GM19324 (cell line): ENCODE measurements around the gene KIAA1328.

ENCODE experiments used
- ATAC-seq: cut with Tn5 transposase; IDR thresholded peaks from one replicate; pipeline ENCODE4 v1.9.1; 2021; ENCODE audit warnings: mild to moderate bottlenecking, moderate library complexity; ENCODE audit not compliant: unreplicated experiment, low FRiP score

The KIAA1328 gene

DNA sequence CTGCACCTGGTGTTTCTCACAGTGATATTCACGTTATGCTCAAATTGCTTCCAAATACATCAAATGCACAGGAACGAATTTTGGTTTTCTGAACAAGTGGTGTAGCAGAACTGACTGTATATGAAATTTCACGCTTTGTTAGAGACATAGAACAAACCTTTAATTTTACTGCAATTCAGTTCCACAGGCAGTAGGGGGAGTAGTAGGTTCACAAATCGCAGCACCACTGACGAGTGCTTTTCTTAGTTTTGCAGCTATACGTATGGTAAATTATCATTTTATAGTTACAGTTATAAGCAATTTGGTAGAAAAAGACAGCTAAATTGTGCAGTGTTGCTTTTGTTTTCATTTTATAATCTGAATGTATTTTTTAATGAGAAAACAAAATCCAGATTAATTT lies 113.3 kb downstream of the KIAA1328 start:
- ATAC-seq, result no peak

DNA sequence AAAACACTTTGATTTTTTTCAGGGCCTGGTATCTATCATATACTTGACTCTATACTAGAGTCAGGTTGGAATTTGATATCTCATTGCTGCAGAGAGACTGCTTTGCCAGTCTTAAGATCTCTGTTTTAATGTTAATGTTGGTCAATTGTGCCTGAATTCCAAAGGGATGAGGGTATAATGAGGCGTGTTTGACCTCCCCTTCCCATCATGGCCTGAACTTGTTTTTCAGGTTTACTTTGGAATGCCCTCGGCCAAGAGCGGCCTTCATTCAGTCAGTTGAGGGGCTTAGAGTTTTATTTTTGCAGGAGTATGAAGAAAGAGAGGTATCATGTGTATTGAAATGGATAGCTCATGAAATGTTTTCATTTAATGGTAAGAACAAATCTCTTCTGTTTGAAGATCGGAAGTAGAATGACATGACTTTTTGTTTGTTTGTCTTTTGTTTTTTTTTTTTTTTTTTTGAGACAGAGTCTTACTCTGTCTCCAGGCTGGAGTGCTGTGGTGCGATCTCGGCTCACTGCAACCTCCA lies 119.0 kb downstream of the KIAA1328 start:
- ATAC-seq, result no peak

DNA sequence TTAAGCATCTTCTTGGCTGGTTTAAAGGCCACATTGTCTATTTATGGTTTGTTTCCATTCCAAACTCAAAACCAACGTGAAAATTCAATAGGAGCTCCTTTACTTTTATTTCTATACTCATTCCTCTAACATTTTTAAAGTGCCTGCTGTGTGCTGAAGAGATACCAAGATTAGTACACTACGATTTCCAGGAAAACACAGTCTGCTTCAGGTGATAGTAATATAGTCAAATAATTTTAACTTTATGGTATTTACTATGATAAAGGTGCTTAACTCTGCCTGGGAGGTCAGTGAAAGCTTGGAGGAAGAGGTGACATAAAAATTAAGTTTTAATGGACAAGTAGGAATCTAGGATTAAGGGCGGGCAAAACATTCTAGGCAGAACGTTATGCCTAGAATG lies 121.4 kb downstream of the KIAA1328 start:
- no peak for ATAC-seq

DNA sequence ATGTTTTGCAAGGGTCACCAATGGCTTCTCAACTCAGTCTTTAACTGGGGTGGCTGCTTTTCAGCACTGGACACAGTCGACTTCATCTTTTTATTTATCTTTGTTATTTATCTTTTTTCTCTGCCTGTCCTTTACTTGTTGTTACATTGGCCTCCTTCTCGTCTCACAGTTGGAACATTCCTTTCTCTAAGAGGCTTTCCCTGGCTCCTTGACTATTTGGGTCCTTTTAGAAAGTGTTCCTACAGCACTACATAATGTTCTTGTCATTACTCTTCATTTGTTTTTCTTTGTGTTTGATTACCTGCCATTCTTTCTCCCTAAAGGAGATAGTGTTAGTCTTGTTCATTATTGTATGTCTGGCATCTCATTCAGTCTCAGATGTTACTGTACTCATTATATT lies 122.0 kb downstream of the KIAA1328 start:
- ATAC-seq, result no peak

DNA sequence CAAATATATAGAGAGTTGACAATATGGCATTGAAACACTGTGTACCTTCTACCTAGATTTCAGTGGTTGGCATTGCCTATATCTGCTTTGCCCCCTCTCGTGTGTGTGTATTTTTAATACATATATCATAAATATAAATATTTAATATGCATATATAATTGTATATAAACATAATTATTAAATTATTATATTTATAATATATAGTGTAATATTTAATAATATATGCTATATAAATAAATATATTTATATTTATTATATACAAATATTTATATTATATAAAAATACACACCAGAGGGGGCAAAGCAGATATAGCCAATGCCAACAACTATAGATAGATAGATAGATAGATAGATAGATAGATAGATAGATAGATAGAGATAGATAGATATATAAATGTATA lies 124.1 kb downstream of the KIAA1328 start:
- ATAC-seq, result no peak

DNA sequence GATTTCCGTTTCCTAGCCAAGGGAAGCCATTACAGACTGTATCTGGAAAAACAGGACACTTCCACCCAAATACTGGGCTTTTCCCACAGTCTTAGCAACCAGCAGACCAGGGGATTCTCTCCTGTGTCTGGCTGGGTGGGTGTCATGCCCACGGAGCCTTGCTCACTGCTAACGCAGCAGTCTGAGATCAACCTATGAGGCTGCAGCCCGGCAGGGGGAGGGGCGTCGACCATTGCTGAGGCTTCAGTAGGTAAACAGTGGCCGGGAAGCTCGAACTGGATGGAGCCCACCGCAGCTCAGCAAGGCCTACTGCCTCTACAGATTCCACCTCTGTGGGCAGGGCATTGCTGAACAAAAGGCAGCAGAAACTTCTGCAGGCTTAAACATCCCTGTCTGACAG lies 131.1 kb downstream of the KIAA1328 start:
- ATAC-seq, result no peak

DNA sequence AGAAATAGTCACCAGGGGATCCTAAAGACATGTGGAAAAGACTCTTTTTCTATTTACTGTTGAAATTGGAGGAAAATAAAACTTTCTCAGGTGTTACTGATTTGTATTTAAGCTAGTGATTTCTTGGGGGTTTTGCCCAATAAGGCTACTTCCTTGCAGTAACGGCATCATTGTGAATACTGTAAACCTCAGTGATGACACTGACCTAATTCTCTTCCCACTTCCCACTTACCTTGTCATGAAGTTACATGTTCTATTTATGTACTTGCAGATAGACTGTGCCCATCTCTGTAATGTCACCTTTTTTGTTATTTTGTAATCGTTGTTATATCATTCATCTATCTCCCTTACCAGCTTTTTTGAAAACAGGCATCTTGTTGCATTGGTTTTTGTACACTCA lies 134.5 kb downstream of the KIAA1328 start:
- ATAC-seq, result no peak

DNA sequence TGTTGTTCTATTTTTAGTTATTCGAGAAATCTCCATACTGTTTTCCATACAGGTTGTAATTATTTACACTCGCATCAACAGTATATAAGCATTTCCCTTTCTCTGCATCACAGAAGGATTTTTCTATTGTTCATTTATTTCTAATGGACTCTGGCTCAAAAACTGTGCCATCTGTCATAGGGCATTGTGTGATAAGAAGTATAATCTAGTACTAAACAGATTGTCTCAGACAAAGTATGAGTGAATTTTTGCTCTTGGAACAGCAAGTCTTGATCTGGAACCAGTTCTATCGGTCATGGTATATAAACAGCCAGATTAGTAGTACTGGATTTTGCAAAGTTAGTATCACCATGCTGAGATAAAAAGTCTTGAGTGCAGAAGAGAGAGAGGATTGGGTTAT lies 145.8 kb downstream of the KIAA1328 start:
- no peak for ATAC-seq

DNA sequence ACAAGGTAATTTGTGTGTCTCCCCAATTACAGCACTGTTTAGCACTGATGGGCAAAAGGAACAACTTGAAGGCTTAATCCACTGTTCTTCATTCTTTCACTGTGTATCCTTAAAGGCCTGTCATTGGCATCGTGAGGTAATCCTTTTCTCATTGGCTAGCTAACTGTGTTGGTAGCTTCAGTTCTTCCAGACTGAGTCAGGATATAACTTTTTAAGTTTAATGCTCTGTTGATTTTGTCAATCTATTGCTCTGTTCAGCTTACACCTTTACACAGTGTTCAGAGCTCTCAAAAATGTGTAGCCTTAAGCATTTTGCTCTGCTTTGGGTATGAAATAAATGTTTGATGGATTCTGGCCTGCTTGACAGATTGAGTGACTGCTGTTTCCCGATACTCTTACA lies 148.2 kb downstream of the KIAA1328 start:
- ATAC-seq, result no peak

DNA sequence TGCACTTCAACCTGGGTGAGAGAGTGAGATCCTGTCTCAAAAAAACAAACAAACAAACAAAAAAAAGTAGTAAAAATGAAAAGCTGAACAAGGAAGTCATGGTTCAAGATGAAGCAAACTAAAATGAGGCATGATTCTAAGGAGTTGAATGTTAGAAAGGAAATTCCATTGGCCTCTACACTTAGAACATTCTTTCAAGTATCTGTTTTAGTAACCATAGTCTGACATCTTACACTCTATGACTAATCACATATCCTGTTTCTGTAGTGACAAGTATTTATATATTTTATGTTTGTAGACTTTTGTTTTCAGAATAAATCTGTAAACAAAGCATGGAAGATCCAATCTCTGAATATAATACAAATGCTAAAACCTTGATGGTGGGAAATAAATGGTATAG lies 164.1 kb downstream of the KIAA1328 start:
- no peak for ATAC-seq

DNA sequence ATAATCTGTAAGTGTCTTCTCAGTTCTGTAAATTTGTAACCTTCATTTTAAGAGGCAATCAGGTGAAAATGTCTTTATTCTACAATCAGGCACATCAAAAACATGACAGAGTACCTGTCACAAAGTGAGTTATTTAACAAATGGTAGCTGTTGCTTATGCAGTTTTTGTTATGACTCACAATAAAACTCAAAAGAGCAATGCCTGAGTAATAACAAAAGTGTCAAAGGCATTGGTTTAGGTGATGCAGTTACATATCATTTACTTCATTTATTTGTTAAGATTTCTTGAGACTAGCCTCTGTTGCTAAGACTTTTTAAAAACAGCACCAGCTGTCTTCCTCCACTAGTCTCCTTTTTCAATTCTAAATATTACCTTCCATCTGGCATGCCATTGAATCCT lies 177.8 kb downstream of the KIAA1328 start:
- no peak for ATAC-seq

DNA sequence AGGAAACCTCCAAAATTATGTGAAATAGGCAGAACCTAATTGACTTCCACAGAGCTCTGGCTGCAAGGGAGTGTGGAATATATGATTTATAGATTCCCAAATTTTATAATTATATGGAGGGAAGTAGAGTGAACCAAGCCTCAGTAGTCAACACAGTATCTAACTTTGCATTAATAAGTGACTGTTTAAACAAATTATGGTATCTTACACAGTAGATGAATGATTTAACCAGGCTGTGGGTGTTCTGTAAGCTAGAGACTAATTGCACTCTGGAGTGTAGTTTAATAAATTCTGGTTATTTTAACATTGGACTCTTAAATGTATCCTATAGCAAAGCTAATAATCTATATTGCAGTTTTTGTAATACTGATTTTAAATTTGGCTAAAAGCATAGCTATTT lies 183.5 kb downstream of the KIAA1328 start:
- no peak for ATAC-seq

DNA sequence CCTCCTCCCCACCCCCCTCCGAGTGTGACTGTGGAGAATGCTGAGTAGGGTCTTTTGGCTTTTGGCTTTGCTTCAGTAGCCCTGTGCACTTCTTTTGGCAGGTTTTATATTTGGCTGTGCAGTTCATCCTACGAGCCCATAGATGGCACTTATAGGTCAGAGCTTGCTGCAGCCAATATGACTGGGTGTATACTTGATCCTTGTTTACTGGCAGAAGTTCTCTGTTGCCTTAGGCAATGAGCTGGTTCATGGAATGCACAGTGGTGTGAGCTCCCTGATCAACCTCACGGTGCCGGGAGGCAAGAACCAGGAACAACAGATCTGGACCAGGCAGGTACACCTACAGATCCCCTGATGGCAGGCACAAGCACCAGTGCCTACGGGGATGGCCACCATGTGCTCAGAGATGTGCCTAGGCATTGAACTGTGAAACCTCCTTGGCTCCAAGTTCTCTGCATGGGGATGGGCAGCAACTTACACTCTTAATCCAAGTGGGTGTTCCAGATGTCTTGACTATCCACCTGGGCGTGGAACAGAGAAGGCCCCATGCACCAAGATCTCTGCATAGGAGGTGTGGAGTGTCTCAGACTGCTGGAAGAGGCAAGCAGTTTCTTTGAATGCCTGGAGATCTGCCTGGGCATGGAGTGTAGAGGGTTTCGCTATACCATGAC lies 190.4 kb downstream of the KIAA1328 start:
- no peak for ATAC-seq

DNA sequence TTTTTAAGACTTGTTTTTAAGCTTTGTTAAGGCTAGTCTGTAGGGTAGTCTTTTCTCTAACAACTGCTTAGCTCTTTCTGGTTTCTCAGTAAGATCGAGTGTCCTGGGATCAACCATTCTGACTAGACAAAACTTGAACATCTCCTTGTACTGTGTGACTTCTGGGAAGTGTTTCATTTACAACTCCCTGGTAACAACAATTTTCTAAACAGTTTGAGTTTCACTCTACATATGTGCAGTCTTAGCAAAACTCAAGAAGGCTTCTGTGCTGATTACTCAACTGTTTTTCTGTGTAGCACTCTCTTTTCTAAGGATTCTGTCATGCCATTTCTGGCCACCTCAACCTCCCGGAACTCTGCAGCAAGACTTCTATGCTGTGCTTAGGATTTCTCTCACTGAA lies 204.5 kb downstream of the KIAA1328 start:
- no peak for ATAC-seq

DNA sequence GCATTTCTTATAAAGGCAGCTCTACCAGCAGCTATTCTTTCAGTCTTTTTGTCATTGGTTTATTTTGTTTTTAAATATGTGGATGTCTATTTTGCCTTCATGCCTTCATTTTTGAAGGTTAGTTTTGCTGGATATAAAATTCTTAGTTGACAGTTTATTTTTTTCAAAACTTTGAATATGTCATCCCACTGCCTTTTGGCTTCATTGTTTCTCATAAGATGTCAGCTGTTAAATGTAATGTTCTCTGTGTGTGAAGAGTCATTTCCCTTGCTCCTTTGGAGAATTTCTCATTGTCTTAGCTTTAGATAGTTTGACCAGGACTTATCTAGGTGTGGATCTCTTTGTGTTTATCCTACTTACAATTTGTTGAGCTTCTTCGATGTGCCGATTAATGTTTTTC lies 213.5 kb downstream of the KIAA1328 start:
- no peak for ATAC-seq

DNA sequence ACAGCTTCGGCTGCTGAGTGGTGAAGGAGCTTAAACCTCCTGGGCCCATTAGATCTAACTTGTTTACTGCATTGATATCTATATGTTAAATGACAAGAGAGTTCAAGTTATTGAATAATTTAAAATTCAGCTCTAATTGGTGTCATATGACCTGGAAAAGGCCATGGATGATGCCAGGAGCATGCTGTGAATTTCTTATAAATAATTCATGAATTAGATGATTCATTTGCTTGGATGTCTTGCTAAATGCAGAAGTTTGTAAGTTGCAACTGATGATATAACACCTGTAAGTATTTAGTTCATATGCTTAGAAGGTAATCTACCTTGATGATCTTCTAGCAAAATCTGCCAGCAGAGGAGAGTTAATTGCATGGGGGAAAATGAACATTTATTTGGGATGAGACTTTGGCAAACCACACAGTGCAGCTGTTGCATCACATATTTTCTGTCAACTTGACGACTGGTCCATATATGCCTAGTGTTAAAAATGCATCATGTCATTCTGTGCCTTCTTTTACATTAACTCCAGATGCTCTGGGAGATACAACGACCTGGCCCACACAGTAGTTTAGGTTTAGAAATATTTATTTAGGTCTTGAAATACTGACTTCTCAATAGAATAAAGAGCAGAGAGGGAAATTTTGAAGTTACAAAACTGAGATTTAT lies 226.3 kb downstream of the KIAA1328 start:
- no peak for ATAC-seq

DNA sequence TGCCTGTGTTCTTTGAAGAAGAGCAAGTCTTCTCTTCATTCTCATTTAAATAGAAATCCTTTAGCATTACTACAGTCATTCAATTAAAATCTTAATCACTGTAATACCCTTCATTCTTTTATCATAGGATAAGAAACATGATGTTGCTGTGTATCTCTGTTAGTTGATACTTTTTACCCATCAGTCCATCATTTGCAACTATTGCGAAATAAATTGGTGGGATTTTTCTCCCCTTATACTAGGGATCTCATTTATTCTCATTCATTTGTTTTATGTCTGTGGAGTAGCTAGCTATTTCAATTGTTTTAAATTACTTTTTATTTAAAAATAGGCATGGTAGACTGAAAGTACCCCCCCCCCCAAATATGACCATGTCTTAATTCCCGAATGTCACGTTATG lies 235.3 kb downstream of the KIAA1328 start:
- no peak for ATAC-seq

DNA sequence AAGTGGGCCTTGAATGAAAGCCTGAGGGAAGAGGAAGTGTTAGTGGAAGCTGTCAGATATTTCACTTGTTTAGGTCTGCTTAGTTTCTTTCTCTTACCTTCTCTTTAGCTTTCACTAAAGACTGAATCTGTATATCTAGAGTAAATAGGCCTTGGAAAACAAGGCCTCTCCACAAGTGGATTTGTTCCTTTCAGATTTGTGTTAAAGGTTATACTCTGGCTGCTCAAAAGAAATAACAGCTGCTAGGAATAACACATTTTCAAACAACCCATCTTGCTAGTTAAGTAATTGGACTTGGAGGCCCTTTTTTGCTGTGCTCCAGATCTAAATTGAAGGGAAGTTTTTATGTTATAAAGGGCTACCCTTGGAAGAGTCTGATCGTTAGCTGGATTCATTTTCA lies 236.3 kb downstream of the KIAA1328 start:
- ATAC-seq, result no peak

DNA sequence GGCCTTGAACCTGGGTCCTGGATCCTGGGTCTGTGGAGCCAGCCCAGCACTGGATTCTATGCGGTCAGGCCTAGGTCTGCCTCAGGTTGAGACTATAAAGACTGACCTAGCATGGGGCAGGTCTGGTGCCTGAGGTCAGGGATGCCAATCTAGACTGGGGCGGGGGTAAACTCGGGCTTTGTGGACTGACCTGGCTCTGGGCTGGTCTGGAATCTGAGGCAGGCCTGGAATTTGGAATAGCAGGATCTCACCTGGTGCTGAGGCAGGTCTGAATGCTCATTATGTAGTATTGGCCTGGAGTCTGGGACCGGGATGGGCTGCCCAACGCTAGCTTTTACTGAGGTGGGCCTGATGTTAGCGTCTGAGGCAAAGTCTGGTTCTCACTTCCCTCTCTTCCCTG lies 256.0 kb downstream of the KIAA1328 start:
- no peak for ATAC-seq

DNA sequence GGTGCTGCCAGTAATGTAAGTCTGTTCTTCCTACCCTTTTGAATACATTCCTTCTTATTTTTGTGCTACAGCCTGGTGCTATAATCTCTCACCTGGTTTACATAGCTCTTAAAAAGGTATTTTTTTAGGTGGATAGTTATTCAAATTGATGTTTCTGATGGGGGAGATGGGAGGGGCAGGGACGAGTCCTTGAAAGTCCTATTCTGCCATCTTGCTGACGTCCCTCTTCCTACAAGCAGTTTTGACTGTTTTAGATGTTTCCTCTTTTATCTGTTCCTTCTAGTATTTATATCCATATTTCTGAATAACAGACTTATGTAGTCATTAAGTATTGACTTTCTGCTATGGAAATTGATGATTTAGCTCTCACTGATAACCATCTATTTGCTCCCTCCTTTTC lies 256.4 kb downstream of the KIAA1328 start:
- ATAC-seq, result no peak

DNA sequence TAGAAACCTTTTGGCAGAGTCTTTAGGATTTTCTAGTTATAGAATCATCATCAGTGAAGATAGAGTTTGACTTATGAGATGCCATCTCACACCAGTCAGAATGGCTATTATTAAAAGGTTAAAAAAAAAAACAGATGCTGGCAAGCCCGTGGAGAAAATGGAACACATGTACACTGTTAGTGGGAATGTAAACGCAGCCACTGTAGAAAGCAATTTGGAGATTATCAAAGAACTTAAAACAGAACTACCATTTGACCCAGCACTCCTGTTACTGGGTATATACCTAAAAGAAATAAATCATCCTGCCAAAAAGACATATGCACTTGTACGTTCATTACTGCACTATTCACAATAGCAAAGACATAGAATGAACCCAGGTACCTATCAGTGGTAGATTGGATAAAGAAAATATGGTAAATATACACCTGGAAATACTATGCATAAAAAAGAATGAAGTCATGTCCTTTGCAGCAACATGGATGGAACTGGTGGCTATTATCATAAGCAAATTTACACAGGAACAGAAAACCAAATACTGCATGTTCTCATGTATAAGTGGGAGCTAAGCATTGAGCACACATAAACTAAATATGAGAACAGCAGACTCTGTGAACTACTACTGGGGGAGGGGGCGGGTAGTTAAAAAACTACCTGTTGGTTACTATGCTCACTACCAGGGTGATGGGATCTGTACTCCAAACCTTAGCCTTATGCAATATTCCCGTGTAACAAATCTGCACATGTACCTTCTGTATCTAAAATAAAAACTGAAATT lies 279.0 kb downstream of the KIAA1328 start:
- no peak for ATAC-seq

DNA sequence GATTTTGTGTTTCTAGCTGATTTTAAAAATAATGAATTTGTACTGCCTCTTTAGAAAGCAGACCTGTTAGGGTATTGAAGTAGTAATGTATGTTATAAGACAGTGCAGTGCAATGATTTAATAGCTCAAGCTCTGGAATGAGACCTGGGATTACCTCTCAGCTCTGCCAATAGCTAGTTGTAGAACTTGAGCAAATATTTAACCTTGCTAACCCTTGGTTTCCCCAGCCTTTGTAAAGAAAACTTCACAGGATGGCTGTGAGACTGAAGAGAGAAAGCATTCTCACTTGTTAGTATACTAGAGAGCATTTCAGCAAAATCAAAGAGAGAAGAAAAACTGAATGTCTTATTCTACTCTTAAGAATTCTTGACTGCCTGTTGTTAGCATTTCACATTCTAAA lies 293.9 kb downstream of the KIAA1328 start:
- no peak for ATAC-seq
